ENCODE data around the gene RPL37.

The RPL37 gene

GRCh38 chr5:40826489-40827187 lies 8.4 kb downstream of the RPL37 start:
- TF ChIP-seq GATA3 (IDR thresholded peaks at IDR 0.05; ENCODE audit: low read depth, low read length) (no peak), GATA2 (IDR thresholded peaks at IDR 0.05; ENCODE audit: low read depth, low read length) (no peak)

- TF ChIP-seq GATA3 (IDR thresholded peaks at IDR 0.05; ENCODE audit: low read depth, low read length) (no peak), GATA2 (IDR thresholded peaks at IDR 0.05; ENCODE audit: low read depth, low read length) (no peak)
These were observed 11.6 kb downstream of the RPL37 start for GRCh38 chr5:40823459-40823858.

- TF ChIP-seq GATA2 (IDR thresholded peaks at IDR 0.05; ENCODE audit: low read depth, low read length) (no peak), GATA3 (IDR thresholded peaks at IDR 0.05; ENCODE audit: low read depth, low read length) (no peak)
These were observed 21.2 kb downstream of the RPL37 start for GRCh38 chr5:40813698-40814281.

- TF ChIP-seq GATA2 (IDR thresholded peaks at IDR 0.05; ENCODE audit: low read depth, low read length) (no peak), GATA3 (IDR thresholded peaks at IDR 0.05; ENCODE audit: low read depth, low read length) (no peak)
These were observed 22.9 kb downstream of the RPL37 start for GRCh38 chr5:40812125-40812524.

- no peak for TF ChIP-seq GATA2 (IDR thresholded peaks at IDR 0.05; ENCODE audit: low read depth, low read length)
- no peak for TF ChIP-seq GATA3 (IDR thresholded peaks at IDR 0.05; ENCODE audit: low read depth, low read length)
These were observed 33.1 kb downstream of the RPL37 start for GRCh38 chr5:40801771-40802562.

- TF ChIP-seq GATA3 (IDR thresholded peaks at IDR 0.05; ENCODE audit: low read depth, low read length) (no peak), GATA2 (IDR thresholded peaks at IDR 0.05; ENCODE audit: low read depth, low read length) (no peak)
These were observed 35.8 kb downstream of the RPL37 start for GRCh38 chr5:40799258-40799657.

- TF ChIP-seq GATA2 (IDR thresholded peaks at IDR 0.05; ENCODE audit: low read depth, low read length) (no peak), GATA3 (IDR thresholded peaks at IDR 0.05; ENCODE audit: low read depth, low read length) (no peak)
These were observed 36.2 kb downstream of the RPL37 start for GRCh38 chr5:40798801-40799210.

DNA sequence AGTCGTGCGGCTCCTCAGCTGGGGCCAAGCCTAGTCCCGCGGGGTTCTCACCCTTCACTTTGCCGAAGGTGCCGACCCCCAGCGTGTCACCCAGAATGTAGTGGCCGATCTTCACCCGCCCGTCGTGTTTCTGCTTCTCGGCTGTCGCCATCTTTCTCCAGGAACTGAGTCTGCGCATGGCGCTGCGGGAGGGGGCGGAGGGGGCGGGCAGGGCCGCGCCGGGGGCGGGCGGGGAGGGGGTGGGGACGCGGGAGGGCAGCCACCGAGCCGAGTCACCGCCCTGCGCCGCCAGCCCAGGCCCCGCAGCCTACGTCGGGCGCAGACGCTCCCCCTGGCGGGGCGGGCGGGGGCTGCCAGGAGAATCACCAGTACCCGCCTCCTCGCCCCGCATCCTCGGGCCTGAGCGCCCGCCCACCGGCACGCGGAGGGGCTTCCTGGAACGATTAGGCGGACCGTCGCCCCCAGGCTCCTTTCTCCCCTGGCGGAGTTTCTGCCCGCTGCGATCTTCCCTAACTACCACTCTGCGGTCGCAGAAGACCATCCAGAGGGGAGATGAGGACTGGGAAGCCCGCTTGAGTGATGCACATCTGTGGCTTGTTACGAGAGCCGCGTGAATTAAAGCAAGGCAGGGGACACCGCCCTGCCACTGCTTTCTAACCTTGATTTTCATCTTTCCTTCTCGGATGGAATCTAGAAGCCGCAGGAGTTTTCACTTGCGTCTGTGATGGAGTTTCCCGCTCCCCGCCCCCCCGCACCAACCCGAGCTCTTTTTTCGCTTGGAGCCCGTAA lies 36.8 kb downstream of the RPL37 start, which contains the start of gene PRKAA1:
TSS of gene PRKAA1 (minus strand) at position 363 of the 789 bp plus-strand sequence. CDS start at position 178, 185 bp downstream.
- TF ChIP-seq GATA2 (IDR thresholded peaks at IDR 0.05; ENCODE audit: low read depth, low read length) (no peak), GATA3 (IDR thresholded peaks at IDR 0.05; ENCODE audit: low read depth, low read length) (no peak)

- TF ChIP-seq GATA2 (IDR thresholded peaks at IDR 0.05; ENCODE audit: low read depth, low read length) = no peak
- TF ChIP-seq GATA3 (IDR thresholded peaks at IDR 0.05; ENCODE audit: low read depth, low read length) = no peak
These were observed 37.6 kb downstream of the RPL37 start for GRCh38 chr5:40797273-40798011.

- TF ChIP-seq GATA2 (IDR thresholded peaks at IDR 0.05; ENCODE audit: low read depth, low read length) = no peak
- no peak for TF ChIP-seq GATA3 (IDR thresholded peaks at IDR 0.05; ENCODE audit: low read depth, low read length)
These were observed 38.5 kb downstream of the RPL37 start for GRCh38 chr5:40796487-40796889.

- TF ChIP-seq GATA3 (IDR thresholded peaks at IDR 0.05; ENCODE audit: low read depth, low read length) = no peak
- TF ChIP-seq GATA2 (IDR thresholded peaks at IDR 0.05; ENCODE audit: low read depth, low read length) = no peak
These were observed 43.3 kb downstream of the RPL37 start for GRCh38 chr5:40791715-40792139.

GRCh38 chr5:40790947-40791593 lies 44.0 kb downstream of the RPL37 start:
- no peak for TF ChIP-seq GATA2 (IDR thresholded peaks at IDR 0.05; ENCODE audit: low read depth, low read length)
- no peak for TF ChIP-seq GATA3 (IDR thresholded peaks at IDR 0.05; ENCODE audit: low read depth, low read length)

DNA sequence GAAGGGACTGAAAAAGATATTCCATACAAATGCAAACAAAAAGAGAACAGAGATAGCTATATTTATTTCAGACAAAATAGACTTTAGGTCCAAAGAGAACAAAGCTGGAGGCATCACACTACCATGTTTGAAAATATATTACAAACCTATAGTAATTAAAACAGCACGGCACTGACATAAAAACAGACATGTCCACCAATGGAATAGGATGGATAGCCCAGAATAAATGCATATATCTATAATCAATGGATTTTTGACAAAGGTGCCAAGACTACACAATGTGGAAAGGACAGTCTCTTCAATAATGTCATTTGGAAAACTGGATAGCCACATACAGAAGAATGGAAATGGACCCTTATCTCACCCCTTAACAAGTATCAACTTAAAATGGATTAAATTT lies 47.0 kb downstream of the RPL37 start:
- no peak for TF ChIP-seq GATA2 (IDR thresholded peaks at IDR 0.05; ENCODE audit: low read depth, low read length)
- TF ChIP-seq GATA3 (IDR thresholded peaks at IDR 0.05; ENCODE audit: low read depth, low read length) = no peak
